Ramos (cell line): ENCODE data around the gene PTPN1.
"Not testable (repeated sequence)": the region's sequence is repeated elsewhere in the genome, so short reads cannot be mapped to it uniquely, and the experiment has no call there.

Experiments
- in situ Hi-C: fragments of 300-500 bp; cut with MboI; formaldehyde crosslinking; loops from one replicate; pipeline ENCODE4 v1.14.3; 2022; ENCODE audit warnings: low sequenced_read_pairs; ENCODE audit not compliant: unreplicated experiment

Gene PTPN1

DNA sequence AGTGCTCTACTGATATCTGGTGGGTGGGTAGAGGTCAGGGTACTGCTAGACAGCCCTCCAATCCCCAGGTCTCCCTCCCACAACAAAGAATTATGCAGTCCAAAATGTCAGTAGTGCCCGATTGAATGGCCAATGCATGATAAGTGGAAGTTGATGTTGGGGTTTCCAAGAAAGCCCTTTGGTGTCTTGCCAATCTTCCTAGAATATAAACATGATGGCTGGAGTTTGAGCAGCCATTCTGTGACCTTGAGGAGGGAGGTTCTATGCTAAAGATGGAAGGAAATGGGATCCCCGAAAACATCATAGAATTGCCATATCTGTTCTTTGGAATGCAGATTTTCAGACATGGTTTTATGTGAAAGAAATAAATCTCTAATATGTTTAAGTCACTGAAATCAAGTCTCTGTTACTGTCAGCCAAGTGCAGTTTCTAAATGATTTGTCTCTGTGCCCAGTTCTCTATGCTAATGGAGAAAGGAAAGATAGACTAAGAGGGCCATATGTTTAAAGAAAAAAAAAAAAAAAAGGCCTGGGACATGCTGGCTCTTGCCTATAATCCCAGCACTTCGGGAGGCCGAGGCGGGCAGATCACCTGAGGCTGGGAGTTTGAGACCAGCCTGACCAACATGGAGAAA lies 32.8 kb upstream of the PTPN1 start:
- in situ Hi-C loops: no loop called here

DNA sequence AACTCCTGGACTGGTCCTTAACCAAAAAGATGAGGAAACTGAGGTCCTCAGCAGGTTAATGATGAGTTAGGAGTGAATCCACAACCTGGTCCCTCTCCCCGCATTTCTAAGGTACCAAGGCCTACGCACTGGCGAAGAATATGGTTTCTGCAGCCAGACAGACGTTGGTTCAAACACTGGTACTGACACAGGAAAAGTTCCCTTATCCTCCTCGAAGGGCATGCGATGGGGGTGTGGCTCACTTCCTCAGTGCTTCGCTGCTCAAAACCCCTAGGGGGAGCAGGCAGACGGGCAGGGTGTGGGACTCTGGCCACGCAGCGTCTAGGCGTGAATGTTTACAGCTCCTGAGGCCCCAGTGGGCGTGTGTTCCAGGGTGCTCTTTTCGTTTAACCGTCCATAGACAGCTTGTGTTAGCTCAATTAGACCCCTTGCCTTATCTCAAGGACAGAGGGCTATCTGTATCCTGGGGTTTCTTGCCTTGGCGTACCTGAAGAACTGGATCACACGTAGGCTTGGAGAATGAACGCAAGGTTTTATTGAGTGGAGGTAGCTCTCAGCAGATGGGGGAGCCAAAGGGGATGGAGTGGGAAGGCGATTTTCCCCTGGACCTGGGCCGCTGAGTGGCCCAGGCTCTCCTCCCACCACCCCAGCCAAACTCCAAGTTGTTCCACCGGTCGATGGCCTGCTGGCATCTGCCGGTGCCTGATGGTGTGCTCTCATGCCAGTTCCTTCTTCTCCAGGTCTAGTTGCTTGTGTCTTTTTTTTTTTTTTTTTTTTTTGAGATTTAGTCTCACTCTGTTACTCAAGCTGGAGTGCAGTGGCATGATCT lies 31.8 kb upstream of the PTPN1 start:
- in situ Hi-C loops: no loop called here

DNA sequence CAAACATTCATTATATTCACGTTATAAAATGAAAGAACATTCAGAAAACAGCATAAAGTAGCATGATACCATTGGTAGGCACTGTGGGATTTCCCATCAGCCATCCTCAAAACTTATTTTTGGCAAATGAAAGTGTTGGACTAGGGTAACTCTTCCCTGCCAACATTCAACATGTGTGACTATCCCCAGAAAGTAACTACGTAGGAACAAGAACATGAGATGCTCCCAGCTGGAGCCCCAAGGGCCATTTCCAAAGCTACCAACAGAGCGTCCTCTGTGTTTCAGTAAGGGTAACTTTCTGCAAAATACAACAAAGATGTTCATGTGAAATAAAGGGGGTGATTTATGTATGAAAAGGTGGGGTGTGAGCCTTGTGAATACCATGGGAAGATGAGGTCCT lies 28.4 kb upstream of the PTPN1 start:
- in situ Hi-C loops: no loop called here

DNA sequence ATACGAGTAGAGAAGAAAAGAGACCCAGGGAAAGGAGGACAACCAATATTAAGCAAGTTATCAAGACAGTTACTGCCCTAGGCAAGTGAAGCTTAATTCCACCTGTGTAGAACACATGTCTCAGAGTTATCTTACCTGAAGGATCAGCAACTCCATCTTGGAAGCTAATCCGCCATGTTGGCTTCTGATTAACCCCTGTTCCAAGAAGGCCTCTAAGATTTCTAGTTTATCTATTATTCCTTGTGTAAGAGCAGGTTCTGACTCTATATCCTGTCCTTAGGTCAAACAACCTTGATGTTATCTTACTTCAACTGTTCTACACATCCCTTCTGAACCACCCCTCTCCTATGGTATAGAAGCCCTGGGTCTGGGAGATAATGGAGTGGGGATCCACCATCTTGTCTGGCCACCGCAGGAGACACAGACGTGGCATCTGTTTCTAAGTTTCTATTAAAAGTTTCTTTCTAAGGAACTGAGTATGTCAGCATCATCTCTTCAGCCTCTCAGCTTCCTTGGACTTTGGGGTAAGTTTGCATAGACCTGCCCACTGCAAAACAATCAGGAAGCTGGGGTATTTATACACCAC lies 27.7 kb upstream of the PTPN1 start:
- in situ Hi-C loops: no loop called here

DNA sequence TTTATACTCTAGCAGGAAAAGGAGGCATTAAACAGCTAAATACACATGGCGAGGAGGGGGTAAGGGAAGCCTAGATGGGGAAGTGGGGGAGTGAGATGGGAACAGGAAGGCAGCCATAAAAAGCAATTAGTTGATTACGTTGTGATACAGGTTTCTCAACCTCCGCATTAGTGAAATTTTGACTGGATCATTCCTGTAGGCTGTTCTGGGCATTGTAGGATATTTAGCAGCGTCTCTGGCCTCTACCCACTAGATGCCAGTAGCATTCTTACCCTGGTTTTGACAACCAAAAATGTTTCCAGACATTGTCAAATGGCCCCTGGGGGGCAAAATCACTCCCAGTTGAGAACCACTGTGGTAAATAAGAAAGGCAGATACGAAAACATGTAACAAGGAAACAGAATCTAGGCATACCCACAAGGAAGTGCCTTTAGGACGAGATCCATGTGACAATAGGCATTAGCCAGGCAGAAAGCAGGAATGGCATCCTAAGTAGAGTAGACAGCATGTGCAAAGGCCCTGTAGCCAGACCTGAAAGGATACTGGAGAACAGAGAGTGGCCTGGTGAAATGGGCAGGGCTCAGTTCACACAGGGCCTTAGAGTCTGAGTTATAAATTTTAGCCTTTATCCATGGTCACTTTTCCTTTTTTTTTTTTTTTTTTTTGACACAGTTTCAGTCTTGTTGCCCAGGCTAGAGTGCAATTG lies 25.8 kb upstream of the PTPN1 start:
- in situ Hi-C loops: no loop called here

DNA sequence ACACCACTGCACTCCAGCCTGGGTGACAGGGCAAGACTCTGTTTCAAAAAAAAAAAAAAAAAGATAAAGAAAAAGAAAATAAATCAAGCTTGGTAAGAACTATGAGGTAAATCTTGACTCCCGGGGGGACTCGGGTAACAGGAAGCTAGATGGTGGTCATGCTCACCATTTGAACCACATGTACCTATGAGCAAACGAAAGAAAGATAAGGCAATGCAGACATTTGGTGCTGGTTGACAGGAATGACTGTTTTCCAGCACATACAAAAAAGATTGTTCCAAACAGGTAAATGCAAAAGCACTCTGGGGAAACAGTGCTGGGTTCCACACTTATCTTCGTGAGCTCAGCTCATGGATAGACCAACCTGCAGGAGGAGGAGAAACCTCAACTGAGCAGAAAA lies 22.8 kb upstream of the PTPN1 start:
- in situ Hi-C loops: no loop called here

DNA sequence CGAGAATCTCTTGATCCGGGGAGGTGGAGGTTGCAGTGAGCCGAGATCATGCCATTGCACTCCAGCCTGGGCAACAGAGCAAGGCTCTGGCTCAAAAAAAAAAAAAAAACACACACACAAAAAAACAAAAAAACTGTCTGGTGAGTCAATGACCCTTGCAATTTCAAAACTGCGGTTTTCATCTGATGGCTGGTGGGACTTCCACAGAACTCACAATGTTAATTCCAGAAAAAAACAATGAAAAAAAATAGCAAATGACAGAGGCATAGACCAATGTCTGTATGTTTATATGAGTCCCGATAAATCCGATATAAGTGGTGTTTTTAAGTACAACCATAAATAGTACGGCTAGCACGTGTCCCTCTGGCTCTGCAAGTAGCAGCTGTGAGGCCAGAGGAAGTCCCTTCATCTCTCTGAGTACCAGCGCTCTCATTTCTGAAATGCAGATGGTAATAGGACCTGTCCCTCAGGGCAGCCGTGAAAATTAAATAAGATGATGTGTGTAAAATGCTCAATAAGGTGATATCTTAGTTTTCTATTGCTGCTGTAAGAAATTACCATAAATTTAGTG lies 21.9 kb upstream of the PTPN1 start:
- in situ Hi-C loops: no loop called here

DNA sequence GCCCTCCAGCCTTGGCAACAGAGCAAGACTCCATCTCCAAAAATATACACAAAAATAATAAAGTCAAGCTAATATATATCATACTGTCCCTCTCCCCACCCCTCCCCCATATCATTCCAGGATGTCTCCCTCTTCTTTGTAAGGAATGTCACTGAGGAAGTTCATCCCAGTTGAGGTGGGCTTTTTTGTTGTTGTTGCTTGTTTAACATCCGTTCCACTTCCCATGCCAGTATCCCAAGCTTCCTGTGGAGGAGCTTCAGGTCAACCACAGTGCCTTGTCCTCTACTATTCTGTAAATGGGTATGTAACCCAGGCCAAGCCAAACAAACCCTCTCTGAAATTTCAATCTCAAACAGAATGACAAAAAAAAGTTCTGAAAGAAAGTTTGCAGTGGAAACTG lies 19.0 kb upstream of the PTPN1 start:
- in situ Hi-C loops: no loop called here

DNA sequence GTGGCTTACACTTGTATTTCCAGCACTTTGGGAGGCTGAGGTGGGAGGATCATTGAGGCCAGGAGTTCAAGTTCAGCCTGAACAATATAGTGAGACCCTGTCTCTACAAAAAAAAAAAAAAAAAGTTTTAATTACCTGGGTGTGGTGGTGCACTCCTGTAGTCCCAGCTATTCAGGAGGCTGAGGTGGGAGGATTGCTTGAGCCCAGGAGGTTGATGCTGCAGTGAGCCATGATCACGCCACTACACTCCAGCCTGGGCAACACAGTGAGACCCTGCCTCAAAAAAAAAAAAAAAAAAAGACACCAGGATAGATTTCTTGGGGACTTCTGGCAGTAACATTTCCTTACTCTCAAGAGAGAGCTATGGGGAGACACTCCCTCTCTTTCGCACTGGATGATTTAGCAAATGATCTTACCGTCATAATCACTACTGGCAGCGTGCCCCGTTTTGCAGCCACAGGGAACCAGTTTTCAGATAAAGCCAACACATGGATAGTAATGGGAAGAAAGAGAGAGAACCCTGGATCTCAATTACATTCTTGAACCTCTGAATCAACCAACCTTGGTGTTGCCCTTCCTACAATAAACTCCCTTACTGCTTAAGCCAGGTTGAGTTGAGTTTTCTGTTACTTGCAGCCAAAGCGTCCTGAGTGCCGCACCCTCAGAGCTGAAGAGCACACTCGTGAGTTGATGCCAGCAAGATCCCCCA lies 18.1 kb upstream of the PTPN1 start:
- in situ Hi-C loops: no loop called here

DNA sequence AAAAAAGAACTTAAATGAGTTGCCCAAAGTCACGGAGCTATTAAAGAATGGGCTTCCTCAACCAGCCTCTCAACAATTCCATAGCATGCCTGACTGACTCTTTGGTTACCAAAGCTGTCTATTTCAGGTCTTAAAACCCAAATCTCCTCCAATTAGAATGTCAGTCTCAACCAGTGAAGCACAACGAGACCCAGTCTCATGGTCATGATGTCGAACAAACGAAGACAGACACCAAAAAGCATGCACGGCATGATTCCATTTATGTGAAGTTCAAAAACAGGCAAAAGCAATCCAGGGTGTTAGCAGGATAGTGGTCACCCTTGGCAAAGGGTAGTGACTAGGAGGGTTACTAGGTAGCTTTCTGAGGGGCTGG lies 16.3 kb upstream of the PTPN1 start:
- in situ Hi-C loops: no loop called here

DNA sequence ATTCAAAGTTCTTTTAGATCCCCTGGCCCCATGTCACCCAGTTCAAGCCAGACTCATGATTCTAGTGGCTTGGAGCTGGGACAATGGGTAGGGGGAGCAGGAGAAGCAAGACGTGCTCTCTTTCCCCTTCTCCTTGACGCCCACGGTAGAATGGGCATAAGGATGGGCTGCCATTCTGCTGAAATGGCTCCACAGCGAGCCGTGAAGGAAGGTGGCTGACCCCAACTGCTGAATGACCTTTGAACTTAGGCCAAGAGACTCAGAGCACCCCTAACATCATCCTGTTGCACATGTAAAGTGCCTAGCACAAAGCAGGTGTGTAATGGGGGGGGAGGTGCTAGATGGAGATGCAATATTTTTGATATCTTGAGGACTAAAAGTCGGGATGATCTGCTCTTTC lies 15.8 kb upstream of the PTPN1 start:
- in situ Hi-C loops: no loop called here

DNA sequence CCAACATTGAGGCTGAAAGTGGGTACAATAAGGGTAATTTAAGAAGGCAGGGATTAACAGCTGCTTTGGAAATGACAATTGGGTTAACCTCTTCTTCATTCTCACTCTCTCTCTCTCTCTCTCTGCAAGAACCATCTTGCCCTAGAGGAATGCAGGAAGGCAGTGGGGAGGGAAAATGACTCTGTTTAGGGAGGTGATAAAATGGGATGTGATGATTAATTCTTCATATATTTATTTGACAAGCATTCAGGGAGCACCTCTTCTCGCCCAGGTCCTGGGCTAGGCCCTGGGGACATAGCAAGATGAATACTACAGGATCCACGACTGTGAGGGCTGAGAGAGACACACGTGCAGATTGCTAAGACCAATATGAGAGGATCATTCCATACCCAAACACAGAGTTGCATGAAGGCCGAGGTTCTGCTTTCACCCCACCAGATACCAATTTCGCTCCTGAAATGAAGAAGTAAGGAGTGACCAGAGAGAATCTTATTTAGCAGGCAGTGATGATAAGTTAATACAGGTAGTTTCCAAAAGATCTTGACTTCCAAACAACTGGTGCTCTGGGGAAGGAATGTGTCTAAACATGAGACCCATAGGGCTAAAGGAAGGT lies 13.3 kb upstream of the PTPN1 start:
- in situ Hi-C loops: no loop called here

DNA sequence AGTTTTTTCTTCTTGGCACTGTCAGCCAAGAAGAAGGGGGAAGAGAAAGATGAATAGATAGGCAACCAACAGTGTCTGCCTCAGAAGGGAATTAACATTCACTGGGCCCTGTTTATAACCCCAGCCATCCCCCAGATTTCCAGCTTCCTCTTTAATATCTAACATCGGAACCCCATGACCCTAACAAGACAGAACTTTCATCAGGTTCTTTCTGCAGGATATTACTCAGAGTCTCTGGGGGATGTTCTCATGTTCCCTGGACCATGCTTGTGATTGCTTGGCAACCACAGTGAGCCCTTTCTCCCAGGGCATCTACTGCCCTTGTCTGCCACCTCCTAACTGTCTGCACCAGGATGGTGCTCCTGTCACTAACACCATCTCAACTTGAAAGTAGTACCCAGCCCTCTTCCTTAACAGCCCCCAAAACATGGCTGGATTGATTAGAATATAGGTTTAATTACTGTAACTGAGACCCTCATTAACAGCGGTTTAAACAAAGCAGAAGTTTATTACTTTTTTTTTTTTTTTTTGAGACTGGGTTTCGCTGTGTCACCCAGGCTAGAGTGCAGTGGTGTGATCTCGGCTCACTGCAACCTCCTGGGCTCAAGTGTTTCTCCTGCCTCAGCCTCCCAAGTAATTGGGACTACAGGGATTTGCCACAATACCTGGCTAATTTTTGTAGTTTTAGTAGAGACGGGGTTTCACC lies 12.0 kb upstream of the PTPN1 start:
- in situ Hi-C loops: no loop called here

DNA sequence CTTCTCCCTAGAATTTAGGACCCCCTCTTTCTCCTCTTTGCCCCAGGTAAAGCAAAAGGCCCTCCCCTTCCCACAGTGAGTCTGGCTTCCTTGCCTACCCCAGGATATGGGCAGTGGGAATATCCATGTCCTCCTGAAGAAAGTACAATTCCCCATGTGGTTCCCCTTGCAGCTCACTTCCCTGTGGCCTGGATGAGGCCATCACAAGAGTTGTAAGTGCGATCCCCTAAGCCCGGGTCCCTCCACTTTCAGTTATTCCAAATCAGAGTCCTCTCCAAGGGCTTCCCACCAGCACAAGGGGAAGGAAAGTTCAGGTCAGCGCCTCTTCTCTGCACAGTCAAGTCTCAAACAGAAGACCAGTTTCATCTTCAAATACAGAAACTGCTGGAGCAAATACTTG lies 10.2 kb upstream of the PTPN1 start:
- in situ Hi-C loops: no loop called here

DNA sequence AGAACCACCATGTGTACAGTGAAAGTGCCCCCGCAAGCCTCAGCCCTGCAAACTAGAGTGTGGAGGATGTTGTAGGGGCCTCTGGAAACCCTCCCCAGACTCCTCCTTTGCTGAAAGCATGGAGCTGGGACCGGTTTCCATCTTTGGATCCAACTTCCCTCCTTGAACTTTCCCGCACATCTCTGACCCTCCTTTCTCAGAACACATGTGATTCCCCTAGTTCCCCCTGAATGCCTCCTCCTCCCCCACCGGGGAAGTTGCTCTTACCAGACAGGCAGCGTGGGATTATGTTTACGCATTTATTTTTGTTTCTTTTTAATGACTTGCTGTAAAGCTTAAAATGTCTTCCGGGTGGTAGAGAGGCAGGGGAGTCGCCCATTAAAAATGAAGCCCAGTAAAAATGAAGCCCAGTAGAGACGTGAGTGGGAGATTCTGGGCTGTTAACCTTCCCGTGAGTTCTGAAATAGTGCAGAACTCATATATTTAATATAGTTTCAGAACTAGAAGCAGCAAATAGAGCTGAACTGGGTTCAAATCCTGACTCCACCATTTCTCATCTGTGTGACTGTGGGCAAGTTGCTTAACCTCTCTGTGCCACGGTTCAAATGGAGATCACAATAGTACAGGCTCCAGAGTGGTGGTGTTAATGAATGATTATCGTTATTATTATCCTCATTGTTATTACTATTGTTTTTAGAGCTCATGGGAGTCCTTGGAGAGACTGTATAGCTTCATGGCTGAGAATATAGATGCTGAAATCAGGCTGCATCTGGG lies 8.0 kb upstream of the PTPN1 start:
- in situ Hi-C loops: no loop called here

DNA sequence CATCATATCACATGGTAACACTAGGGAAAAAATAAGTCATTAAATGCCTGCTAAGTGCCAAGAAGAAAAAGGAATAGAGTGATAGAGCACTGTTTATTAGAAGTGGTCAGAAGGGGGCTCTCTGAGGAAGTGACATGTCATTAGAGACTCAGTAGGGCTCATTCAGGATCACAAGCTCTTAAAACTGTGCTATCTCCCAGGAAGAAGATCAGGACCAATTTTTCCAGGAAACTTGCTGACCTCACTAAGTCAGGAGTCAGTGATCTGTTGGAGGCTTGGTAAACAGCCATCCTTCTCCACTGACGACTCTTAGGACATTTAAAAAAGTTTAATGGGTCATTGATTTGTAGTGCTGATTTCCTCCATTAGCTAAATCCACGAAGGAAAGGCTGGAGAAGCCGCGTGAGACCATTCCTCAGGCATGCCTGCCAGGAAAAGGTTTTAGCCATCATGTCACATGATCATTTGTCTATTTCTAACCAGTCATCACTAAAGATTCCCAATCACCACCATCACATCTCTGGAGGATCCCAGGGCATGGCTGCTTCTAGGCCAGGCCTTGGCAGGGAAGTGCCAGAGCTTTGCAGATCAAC lies 5.9 kb upstream of the PTPN1 start:
- in situ Hi-C loops: no loop called here

DNA sequence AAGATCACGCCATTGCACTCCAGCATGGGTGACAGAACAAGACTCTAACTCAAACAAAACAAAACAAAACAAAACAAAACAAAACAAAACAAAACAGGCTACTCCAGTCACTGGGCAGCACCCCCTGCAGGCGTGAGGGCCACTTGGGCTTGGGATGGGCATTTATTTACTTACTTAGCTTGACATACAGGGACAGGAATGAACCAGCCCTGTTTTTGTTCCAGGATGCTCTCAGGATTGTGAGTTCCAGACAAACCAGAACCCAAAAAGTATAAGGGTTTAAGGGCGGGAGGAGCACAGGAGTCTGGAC lies 4.0 kb upstream of the PTPN1 start:
- in situ Hi-C loops: no loop called here

DNA sequence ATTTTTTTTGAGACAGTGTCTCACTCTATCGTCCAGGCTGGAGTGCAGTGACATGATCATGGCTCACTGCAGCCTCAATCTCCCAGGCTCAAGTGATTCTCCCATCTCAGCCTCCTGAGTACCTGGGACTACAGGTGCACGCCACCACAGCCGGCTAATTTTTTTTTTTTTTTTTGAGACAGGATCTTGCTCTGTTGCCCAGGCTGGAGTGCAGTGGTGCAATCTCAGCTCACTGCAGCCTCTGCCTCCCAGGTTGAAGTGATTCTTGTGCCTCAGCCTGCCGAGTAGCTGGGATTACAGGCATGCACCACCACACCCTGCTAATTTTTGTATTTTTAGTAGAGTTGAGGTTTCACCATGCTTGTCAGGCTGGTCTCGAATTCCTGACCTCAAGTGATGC lies 2.4 kb upstream of the PTPN1 start:
- in situ Hi-C loops: not testable (repeated sequence)
